T-helper 2 cell treated with Interferon-gamma antibody and Interleukin-4, amounts not matched to agents 5 μg/mL and 100 μg/mL, for 36 hours (primary cell): Measurements from ENCODE around the gene POLD1.
"Not testable (repeated sequence)": the region's sequence is repeated elsewhere in the genome, so short reads cannot be mapped to it uniquely, and the experiment has no call there.

Source experiments
- DNase-seq: peaks from one replicate; pipeline ENCODE4 v3.0.0; 2021; ENCODE audit warnings: low spot score
- H3K27ac Mint-ChIP-seq: one replicate; pipeline ENCODE4 v1.8.0; 2021; ENCODE audit warnings: mild to moderate bottlenecking, mixed read lengths
- H3K27me3 Mint-ChIP-seq: one replicate; pipeline ENCODE4 v1.8.0; 2021; ENCODE audit warnings: low read depth, mixed read lengths
- H3K36me3 Mint-ChIP-seq: one replicate; pipeline ENCODE4 v1.8.0; 2021; ENCODE audit warnings: low read depth, mixed read lengths
- H3K4me1 Mint-ChIP-seq: one replicate; pipeline ENCODE4 v1.8.0; 2021; ENCODE audit warnings: low read depth, mixed read lengths
- H3K4me3 Mint-ChIP-seq: one replicate; pipeline ENCODE4 v1.8.0; 2022; ENCODE audit warnings: mild to moderate bottlenecking, moderate library complexity, mixed read lengths
- H3K9me3 Mint-ChIP-seq: one replicate; pipeline ENCODE4 v1.8.0; 2021; ENCODE audit warnings: mixed read lengths

Gene POLD1

DNA sequence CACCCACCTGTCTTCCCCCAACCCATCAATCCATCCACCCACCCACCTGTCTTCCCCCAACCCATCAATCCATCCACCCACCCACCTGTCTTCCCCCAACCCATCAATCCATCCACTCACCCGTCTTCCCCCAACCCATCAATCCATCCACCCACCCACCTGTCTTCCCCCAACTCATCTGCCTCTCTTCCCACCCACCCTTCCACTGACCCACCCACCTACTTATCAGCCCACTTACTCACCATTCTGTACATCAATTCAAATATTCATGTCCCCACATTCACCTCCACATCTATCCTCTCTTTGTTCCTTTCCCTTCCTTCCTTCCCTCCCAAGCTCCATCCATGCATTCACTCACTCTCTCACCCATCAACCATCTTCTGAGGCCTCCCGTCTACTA is 55.0 kb downstream of the POLD1 start:
- not testable (repeated sequence) for H3K36me3 Mint-ChIP-seq, DNase-seq, H3K4me1 Mint-ChIP-seq, H3K9me3 Mint-ChIP-seq, H3K27me3 Mint-ChIP-seq, H3K27ac Mint-ChIP-seq, H3K4me3 Mint-ChIP-seq

DNA sequence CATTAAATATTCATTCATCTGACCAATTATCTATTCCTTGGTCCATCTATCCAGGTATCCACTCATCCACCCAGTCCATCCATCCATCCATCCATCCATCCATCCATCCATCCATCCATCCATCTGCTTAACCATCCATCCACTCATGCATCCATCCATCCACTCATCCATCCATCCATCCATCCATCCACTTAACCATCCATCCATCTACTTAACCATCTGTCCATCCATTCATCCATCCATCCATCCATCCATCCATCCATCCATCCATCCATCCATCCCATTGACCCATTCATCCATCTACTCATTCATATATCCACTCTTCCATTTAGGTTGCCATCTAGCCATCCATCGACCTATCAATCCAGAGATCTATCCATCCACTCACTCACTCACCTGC is 59.9 kb downstream of the POLD1 start:
- Mint-ChIP-seq H3K4me3 (no peak overlapping the region), H3K27me3 (no peaks in the 10 kb centered on the region), H3K9me3 (no peaks in the 10 kb centered on the region), H3K27ac (no peak overlapping the region), H3K4me1 (no peaks in the 10 kb centered on the region), H3K36me3 (no peaks in the 10 kb centered on the region)
- no peak for DNase-seq

DNA sequence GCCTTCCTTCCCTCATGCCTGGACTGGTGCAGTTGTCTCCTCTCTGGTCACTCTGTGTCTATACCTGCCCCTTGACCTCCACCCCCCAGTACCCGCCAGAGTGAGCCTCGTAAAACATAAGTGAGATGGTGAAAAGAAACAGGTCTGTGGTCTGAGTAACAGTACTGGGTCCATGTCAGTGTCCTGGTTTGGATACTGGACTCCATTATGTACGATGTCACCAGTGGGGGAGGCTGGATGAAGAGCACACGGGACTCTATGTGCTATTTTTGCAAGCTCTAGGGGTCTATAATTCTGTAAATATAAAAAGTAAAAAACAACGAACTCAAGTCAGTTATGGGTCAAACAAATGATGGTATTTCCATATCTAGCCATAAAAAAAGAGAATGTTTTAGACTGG is 62.9 kb downstream of the POLD1 start:
- Mint-ChIP-seq H3K36me3 (no peaks in the 10 kb centered on the region), H3K27me3 (no peaks in the 10 kb centered on the region), H3K27ac (no peak overlapping the region), H3K4me3 (no peak overlapping the region), H3K9me3 (no peaks in the 10 kb centered on the region), H3K4me1 (no peaks in the 10 kb centered on the region)
- no peak for DNase-seq

DNA sequence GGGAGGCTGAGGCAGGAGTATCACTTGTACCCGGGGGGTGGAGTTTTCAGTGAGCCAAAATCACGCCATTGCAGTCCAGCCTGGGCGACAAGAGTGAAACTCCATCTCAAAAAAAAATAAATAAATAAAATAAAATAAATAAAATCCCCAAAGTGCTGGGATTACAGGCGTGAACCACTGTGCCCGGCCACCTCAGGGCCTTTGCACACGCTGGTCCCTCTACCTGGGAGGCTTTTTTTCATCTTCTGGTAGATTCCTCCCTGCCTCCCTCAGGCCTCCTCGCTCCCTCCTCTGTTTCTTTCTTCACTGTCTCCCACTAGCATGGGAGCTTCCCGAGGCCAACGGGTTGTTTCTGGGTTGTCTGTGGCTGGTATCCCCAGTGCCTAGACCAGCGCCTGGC is 63.6 kb downstream of the POLD1 start:
- H3K27me3 Mint-ChIP-seq, result no peaks in the 10 kb centered on the region
- H3K4me1 Mint-ChIP-seq, result no peaks in the 10 kb centered on the region
- no peak for DNase-seq
- no peak overlapping the region for H3K4me3 Mint-ChIP-seq
- H3K27ac Mint-ChIP-seq, result no peak overlapping the region
- H3K36me3 Mint-ChIP-seq, result no peaks in the 10 kb centered on the region
- no peaks in the 10 kb centered on the region for H3K9me3 Mint-ChIP-seq

DNA sequence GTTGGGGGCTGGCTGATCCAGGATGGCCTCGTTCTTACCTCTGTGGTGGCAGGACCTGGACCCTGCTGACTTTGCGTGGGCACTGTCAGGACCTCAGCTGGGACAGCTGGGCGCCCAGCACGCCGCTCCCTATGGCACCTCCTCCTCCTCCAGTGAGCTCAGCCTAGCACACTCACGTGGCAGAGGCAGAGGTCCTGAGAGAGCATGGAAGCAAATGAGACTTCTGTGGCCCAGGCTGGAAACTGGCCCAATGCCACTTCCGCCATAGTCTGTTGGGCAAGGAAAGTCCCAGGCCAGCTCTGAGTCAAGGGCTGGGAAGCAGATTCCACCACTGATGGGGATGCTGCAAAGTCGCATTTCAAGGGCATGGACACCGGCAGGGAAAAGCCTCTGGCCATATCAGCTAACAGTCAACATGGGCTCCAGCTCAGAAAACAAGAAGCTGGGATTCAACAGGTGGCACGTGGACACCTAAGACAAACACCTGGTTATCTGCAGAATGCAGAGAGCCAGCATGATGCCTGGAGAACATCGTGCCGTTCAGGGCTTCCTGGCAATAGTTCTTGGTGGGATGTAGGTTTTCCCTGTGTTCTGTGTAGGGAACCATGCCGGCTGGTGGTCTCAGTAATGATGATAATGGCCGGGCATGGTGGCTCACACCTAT is 65.2 kb downstream of the POLD1 start:
- H3K4me1 Mint-ChIP-seq, result no peaks in the 10 kb centered on the region
- DNase-seq, result no peak
- no peak overlapping the region for H3K27ac Mint-ChIP-seq
- H3K36me3 Mint-ChIP-seq, result no peaks in the 10 kb centered on the region
- no peaks in the 10 kb centered on the region for H3K27me3 Mint-ChIP-seq
- no peak overlapping the region for H3K4me3 Mint-ChIP-seq
- no peaks in the 10 kb centered on the region for H3K9me3 Mint-ChIP-seq

DNA sequence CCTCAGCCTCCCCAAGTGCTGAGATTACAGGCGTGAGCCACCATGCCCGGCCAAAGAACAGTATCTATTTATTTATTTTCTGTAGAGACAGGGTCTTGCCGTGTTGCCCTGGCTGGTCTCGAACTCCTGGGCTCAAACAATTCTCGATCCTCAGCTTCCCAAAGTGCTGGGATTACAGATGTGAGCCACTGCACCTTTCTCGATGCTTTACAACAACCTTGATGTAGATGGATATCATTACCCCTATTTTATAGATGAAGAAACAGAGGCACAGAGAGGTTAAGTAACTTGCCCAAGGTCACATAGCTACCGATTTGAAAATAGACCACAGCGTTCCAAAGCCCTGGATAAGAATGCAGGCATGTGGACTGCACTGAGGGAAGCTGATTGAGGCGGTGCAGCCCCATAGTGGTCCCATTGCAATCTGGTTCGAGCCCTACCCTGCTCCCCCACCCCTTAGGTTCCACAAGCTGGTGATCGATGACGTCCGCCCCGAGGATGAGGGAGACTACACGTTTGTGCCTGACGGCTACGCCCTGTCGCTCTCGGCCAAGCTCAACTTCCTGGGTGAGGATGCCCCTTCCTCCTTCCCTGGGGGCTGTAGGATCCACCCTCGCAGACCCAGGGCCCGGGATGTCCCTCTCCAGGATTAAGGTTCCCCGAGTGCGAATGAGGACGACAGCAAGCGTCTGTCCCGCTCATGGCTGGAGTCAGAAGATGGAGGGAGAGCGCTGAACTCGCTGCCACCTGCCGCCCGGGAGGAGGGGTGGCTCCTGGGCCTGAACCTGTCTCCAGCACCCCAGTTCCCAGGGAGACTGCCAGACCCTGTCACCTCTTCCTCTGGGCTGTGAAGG is 66.4 kb downstream of the POLD1 start:
- Mint-ChIP-seq H3K4me1 (no peaks in the 10 kb centered on the region), H3K4me3 (no peak overlapping the region), H3K9me3 (no peaks in the 10 kb centered on the region), H3K36me3 (no peaks in the 10 kb centered on the region), H3K27me3 (no peaks in the 10 kb centered on the region), H3K27ac (no peak overlapping the region)
- DNase-seq, result no peak

DNA sequence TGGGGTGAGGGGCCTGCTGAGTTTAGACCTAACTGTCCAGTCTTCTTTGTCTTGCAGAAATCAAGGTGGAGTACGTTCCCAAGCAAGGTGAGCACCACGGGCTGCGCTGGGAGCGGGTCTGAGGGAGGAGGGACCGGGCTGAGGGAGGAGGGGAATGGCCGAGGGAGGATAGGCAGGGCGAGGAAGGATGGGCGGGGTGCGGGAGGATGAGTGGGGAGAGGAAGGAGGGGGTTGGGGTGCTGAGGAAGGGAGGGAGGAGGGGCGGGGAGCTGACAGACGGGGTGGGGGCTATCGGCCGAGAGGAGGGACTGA is 67.0 kb downstream of the POLD1 start:
- H3K27me3 Mint-ChIP-seq, result no peaks in the 10 kb centered on the region
- H3K36me3 Mint-ChIP-seq, result no peaks in the 10 kb centered on the region
- no peak overlapping the region for H3K27ac Mint-ChIP-seq
- no peak overlapping the region for H3K4me3 Mint-ChIP-seq
- DNase-seq, result no peak
- no peaks in the 10 kb centered on the region for H3K4me1 Mint-ChIP-seq
- H3K9me3 Mint-ChIP-seq, result no peaks in the 10 kb centered on the region

DNA sequence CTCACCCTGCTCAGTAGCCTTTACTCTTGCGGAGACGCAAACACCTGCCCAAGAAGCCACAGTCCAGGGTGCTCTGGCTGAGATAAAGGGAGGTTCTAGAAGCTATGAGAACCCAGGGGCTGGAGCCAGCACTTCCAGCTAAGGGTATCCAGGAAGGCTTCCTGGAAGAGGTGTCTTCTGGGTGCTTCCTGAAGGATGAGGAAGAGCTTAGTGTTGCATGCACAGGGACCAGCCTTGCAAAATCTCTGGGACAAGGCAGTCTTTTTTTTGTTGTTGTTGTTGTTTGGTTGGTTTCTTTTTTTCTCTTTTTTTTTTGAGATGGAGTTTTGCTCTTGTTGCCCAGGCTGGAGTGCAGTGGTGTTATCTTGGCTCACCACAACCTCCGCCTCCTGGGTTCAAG is 69.1 kb downstream of the POLD1 start:
- no peaks in the 10 kb centered on the region for H3K9me3 Mint-ChIP-seq
- no peak overlapping the region for H3K27ac Mint-ChIP-seq
- H3K4me1 Mint-ChIP-seq, result no peaks in the 10 kb centered on the region
- H3K4me3 Mint-ChIP-seq, result no peak overlapping the region
- no peaks in the 10 kb centered on the region for H3K36me3 Mint-ChIP-seq
- no peaks in the 10 kb centered on the region for H3K27me3 Mint-ChIP-seq
- no peak for DNase-seq

DNA sequence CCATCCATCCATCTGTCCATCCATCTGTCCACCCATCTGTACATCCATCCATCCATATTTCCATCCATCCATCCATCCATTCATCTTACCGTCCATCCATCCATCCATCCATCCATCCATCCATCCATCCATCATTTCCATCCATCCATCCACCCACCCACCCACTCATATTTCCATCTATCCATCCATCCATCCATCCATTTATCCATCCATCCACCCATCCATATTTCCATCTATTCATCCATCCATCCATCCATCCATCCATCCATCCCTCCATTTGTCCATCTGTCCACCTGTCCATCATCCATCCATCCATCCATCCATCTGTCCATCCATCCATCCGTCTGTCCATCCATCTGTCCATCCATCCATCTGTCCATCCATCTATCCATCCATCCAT is 71.8 kb downstream of the POLD1 start:
- Mint-ChIP-seq H3K4me3 (no peak overlapping the region), H3K4me1 (peaks cover 8% of the 10 kb centered on the region), H3K27me3 (no peaks in the 10 kb centered on the region), H3K27ac (no peak overlapping the region), H3K9me3 (no peaks in the 10 kb centered on the region), H3K36me3 (no peaks in the 10 kb centered on the region)
- no peak for DNase-seq

DNA sequence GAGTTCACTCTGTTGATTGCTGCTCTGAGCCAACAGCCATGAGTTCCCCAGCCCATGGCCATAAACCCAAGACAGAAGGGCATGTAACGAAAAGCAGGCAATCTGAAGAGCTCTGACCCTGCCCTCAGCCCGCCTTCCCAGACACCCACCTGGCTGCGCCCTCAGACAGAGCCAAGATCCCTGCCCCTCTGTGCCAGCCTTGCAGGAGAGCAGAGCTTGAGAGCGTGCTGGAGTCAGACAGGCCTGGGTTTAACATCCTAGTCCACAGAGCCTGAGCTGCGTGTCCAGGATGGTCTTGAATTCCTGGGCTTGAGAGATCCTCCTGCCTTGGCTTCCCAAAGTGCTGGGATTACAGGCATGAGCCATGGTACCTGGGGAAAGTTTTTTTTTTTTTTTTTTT is 73.2 kb downstream of the POLD1 start:
- Mint-ChIP-seq H3K27me3 (no peaks in the 10 kb centered on the region), H3K27ac (no peak overlapping the region), H3K9me3 (no peaks in the 10 kb centered on the region), H3K36me3 (no peaks in the 10 kb centered on the region), H3K4me1 (peaks cover 13% of the 10 kb centered on the region), H3K4me3 (no peak overlapping the region)
- DNase-seq, result no peak

DNA sequence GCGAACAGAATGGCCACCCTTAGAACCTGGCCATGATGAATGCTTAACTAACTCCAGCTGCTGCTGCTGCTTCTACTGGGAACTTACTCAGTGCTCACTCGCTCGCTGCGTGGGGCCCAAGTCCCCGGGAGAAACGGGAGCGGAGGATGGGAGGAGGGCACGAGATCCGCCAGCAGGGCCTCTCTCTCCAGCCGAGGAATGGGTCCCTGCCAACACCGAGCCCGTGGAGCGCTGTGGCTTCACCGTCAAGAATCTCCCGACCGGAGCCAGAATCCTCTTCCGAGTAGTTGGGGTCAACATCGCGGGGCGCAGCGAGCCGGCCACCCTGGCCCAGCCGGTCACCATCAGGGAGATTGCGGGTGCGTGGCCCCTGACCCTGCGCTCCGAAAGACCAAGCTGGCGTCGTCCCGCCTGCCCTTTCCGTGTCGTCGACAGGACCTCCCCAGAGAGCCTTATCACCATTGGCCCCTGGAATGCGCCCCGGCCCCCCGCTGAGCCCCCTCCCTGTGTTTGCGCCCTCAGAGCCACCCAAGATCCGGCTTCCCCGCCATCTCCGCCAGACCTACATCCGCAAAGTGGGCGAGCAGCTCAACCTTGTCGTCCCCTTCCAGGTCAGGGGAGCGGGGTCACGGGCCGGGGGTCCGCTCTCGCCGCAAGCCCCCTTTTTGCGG is 74.4 kb downstream of the POLD1 start:
- no peak for DNase-seq
- Mint-ChIP-seq H3K27ac (no peak overlapping the region), H3K27me3 (no peaks in the 10 kb centered on the region), H3K9me3 (no peaks in the 10 kb centered on the region), H3K4me1 (peaks cover 16% of the 10 kb centered on the region), H3K36me3 (no peaks in the 10 kb centered on the region), H3K4me3 (no peak overlapping the region)

DNA sequence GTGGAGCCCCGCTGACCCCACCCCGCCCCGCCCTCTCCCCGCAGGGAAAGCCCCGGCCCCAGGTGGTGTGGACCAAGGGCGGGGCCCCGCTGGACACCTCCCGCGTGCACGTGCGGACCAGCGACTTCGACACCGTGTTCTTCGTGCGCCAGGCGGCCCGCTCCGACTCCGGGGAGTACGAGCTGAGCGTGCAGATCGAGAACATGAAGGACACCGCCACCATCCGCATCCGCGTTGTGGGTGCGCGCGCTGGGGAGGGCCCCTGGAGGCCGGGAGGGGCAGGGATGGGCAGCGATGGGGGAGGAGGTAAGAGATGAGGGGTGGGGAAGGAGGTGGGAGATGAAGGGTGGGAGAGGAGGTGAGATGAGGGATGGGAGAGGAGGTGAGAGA is 74.9 kb downstream of the POLD1 start:
- Mint-ChIP-seq H3K4me1 (peaks cover 16% of the 10 kb centered on the region), H3K9me3 (no peaks in the 10 kb centered on the region), H3K27ac (no peak overlapping the region), H3K4me3 (no peak overlapping the region), H3K27me3 (no peaks in the 10 kb centered on the region), H3K36me3 (no peaks in the 10 kb centered on the region)
- DNase-seq, result no peak

DNA sequence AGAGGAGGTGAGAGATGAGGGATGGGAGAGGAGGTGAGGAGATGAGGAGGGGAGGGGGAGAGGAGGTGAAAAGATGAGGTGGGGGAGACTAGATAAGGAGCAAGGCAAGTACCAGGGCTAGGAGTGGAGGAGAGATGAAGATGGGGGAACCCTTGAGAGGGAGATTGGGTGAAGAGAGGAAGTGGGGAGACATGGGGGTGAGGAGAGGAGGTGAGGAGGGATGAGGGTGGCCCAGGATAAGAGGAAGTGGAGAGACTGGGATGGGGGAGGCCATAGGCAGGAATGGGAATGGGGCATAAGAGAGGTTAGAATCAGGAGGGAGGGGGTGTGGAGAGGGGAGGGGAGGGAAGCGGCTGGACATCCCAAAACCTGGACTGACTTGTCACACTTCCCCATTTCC is 75.5 kb downstream of the POLD1 start:
- H3K4me3 Mint-ChIP-seq, result no peak overlapping the region

DNA sequence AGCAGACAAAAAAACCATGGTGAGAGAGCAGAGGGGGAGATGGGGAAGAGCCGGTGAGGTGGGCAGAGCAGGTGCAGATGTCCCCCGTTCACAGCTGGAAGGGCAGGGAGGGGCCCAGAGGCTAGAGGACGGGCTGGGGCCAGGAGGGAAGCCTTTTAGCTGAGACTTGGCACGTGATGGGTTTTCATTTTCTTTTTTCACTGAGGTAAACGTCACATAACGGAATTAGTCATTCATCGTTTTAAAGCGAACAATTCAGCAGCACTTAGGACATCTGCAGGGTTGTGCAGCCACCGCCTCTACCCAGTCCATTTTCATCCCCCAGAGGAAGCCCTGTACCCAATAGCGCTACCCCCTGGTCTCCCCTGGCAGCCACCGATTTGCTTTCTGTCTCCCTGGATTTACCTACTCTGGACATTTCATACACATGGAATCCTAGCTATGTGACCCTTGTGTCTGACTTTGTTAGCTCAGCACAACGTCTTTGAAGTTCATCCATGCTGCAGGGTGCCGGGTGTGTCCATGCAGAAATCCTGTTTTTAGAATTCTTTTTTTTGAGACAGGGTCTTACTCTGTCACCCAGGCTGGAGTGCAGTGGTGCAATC is 76.1 kb downstream of the POLD1 start:
- H3K27ac Mint-ChIP-seq, result no peak overlapping the region
- H3K27me3 Mint-ChIP-seq, result no peaks in the 10 kb centered on the region
- no peak overlapping the region for H3K4me3 Mint-ChIP-seq
- peaks cover 16% of the 10 kb centered on the region for H3K4me1 Mint-ChIP-seq
- H3K36me3 Mint-ChIP-seq, result no peaks in the 10 kb centered on the region
- no peak for DNase-seq
- H3K9me3 Mint-ChIP-seq, result no peaks in the 10 kb centered on the region

More for the DNA sequence above, 75.5 kb downstream of the POLD1 start:
- DNase-seq, result no peak
- Mint-ChIP-seq H3K9me3 (no peaks in the 10 kb centered on the region), H3K36me3 (no peaks in the 10 kb centered on the region), H3K27me3 (no peaks in the 10 kb centered on the region), H3K4me1 (peaks cover 16% of the 10 kb centered on the region), H3K27ac (no peak overlapping the region)
